ENCODE results near the gene CBLIF. TPM values are rescaled to one million over a fixed set of nuclear protein-coding genes. Genes with fewer than 3 reads are reported as not detected.

Gene CBLIF
- polyA plus RNA-seq, 1 experiment = not detected

- CTCF ChIA-PET = no interaction called here
- no peak overlapping the region for H3K27ac ChIP-seq (ENCODE audit: low read depth, low read length)
- no peak for TF ChIP-seq CTCF (IDR thresholded peaks at IDR 0.05; ENCODE audit: low read depth, low read length)
- H3K9me3 ChIP-seq (ENCODE audit: control insufficient read depth, insufficient read depth, low read length) = no peaks in the 10 kb centered on the region
- DNase-seq (ENCODE audit: low read depth, low spot score) = no peak
- no peak overlapping the region for H3K4me3 ChIP-seq (ENCODE audit: low read depth, low read length)
- no peaks in the 10 kb centered on the region for H3K27me3 ChIP-seq (ENCODE audit: control insufficient read depth, insufficient read depth, low read length)
- POLR2A ChIA-PET = no interaction called here
These were observed 61.6 kb downstream of the CBLIF start for GRCh38 chr11:59783632-59784090.

GRCh38 chr11:59782080-59782479 lies 63.2 kb downstream of the CBLIF start:
- Histone ChIP-seq H3K27me3 (ENCODE audit: control insufficient read depth, insufficient read depth, low read length) (no peaks in the 10 kb centered on the region), H3K9me3 (ENCODE audit: control insufficient read depth, insufficient read depth, low read length) (no peaks in the 10 kb centered on the region), H3K27ac (ENCODE audit: low read depth, low read length) (no peak overlapping the region), H3K4me3 (ENCODE audit: low read depth, low read length) (no peak overlapping the region)
- ChIA-PET POLR2A (no interaction called here), CTCF (no interaction called here)
- no peak for TF ChIP-seq CTCF (IDR thresholded peaks at IDR 0.05; ENCODE audit: low read depth, low read length)
- no peak for DNase-seq (ENCODE audit: low read depth, low spot score)

GRCh38 chr11:59779487-59779886 lies 65.8 kb downstream of the CBLIF start:
- no peak overlapping the region for H3K27ac ChIP-seq (ENCODE audit: low read depth, low read length)
- H3K9me3 ChIP-seq (ENCODE audit: control insufficient read depth, insufficient read depth, low read length) = no peaks in the 10 kb centered on the region
- ChIA-PET CTCF (interaction anchor here (0.6 to 1.3 kb wide), 2 partner anchors 25 to 89 kb away, joined by 5 to 6 read pairs; no protein-coding TSS in a partner anchor), POLR2A (no interaction called here)
- no peak for TF ChIP-seq CTCF (IDR thresholded peaks at IDR 0.05; ENCODE audit: low read depth, low read length)
- no peak for DNase-seq (ENCODE audit: low read depth, low spot score)
- no peak overlapping the region for H3K4me3 ChIP-seq (ENCODE audit: low read depth, low read length)
- H3K27me3 ChIP-seq (ENCODE audit: control insufficient read depth, insufficient read depth, low read length) = no peaks in the 10 kb centered on the region

Other genes with a start within 250 kb of the CBLIF start
- gene OSBP, start 229.7 kb downstream of the CBLIF start, polyA plus RNA-seq (2011; rRNA removed) = 28.4 and 30.4 TPM in 2 replicates
- gene PATL1, start 176.5 kb downstream of the CBLIF start, polyA plus RNA-seq (2011; rRNA removed) = 36.4 and 43.9 TPM in 2 replicates
- not detected in 2 replicates for gene OR10V1, start 131.7 kb downstream of the CBLIF start, polyA plus RNA-seq (2011; rRNA removed)
- gene STX3, start 90.1 kb downstream of the CBLIF start, polyA plus RNA-seq (2011; rRNA removed) = 10.2 and 12.4 TPM in 2 replicates
- gene MRPL16, start 34.7 kb downstream of the CBLIF start, polyA plus RNA-seq (2011; rRNA removed) = 65.0 and 72.3 TPM in 2 replicates
- gene TCN1, start 21.0 kb upstream of the CBLIF start, polyA plus RNA-seq (2011; rRNA removed) = not detected in 2 replicates
- not detected in 2 replicates for gene OOSP3, start 33.3 kb upstream of the CBLIF start, polyA plus RNA-seq (2011; rRNA removed)
- gene OOSP1, start 92.9 kb upstream of the CBLIF start, polyA plus RNA-seq (2011; rRNA removed) = not detected in 2 replicates
- not detected in 2 replicates for gene OOSP4A, start 118.5 kb upstream of the CBLIF start, polyA plus RNA-seq (2011; rRNA removed)
- gene OOSP4B, start 171.7 kb upstream of the CBLIF start, polyA plus RNA-seq (2011; rRNA removed) = not detected in 2 replicates
- not detected in 2 replicates for gene OOSP2, start 194.9 kb upstream of the CBLIF start, polyA plus RNA-seq (2011; rRNA removed)
- gene MS4A3, start 211.2 kb upstream of the CBLIF start, polyA plus RNA-seq (2011; rRNA removed) = not detected in 2 replicates
- gene MS4A2, start 243.2 kb upstream of the CBLIF start, polyA plus RNA-seq (2011; rRNA removed) = not detected in 2 replicates

Data from AG04450 (cell line).